AG09319 (cell line): Measurements from ENCODE around the gene FBXL16.

ENCODE experiments used
- DNase-seq: peaks from one replicate; pipeline ENCODE4 v3.0.0-alpha.2; 2010; ENCODE audit warnings: low read depth; ENCODE audit errors: extremely low read depth
- TF ChIP-seq, protein P1 (sequence below): IDR thresholded peaks from 2 replicates; pipeline ENCODE4 v1.5.1; 2011; ENCODE audit warnings: low read depth, mild to moderate bottlenecking, inconsistent platforms, low read length, moderate library complexity

The FBXL16 gene

DNA sequence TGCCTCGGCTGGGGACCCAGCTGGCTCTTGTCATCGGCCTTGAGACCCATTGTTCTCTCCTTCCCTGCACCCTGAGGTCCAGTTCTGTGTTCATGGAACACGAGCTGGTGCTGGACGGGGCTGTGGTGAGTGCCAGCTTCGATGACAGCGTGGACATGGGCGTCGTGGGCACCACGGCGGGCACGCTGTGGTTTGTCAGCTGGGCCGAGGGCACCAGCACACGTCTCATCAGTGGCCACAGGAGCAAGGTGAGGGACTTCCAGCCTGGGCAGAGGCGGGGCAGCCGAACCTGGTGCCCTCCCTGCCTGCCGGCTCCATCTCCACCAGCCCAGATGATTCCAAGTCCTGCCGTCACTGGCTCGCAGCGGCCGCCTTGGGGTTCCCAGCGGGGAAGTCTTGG lies 43.0 kb downstream of the FBXL16 start:
- TF ChIP-seq, protein P1, sequence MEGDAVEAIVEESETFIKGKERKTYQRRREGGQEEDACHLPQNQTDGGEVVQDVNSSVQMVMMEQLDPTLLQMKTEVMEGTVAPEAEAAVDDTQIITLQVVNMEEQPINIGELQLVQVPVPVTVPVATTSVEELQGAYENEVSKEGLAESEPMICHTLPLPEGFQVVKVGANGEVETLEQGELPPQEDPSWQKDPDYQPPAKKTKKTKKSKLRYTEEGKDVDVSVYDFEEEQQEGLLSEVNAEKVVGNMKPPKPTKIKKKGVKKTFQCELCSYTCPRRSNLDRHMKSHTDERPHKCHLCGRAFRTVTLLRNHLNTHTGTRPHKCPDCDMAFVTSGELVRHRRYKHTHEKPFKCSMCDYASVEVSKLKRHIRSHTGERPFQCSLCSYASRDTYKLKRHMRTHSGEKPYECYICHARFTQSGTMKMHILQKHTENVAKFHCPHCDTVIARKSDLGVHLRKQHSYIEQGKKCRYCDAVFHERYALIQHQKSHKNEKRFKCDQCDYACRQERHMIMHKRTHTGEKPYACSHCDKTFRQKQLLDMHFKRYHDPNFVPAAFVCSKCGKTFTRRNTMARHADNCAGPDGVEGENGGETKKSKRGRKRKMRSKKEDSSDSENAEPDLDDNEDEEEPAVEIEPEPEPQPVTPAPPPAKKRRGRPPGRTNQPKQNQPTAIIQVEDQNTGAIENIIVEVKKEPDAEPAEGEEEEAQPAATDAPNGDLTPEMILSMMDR = no peak

DNA sequence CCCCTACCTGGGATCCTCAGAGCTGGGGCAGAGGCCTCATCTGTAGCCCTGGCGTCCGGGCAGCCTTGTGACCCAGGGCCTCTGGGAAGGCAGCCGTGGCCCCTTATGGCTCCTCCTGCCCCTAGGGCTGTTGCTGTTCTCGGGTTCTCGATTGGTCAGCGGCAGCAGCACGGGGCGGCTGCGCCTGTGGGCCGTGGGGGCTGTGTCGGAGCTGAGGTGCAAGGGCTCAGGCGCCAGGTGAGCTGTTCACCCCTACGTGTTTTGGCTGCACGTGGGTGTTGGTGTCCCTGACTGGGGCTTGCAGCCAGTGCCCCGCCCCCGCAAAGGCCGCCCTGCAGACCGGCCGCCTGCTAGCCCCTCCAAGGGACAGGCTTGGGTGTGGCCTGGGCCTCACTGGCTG lies 43.5 kb downstream of the FBXL16 start:
- no peak for DNase-seq

More for the DNA sequence above, 43.0 kb downstream of the FBXL16 start:
- DNase-seq = no peak

DNA sequence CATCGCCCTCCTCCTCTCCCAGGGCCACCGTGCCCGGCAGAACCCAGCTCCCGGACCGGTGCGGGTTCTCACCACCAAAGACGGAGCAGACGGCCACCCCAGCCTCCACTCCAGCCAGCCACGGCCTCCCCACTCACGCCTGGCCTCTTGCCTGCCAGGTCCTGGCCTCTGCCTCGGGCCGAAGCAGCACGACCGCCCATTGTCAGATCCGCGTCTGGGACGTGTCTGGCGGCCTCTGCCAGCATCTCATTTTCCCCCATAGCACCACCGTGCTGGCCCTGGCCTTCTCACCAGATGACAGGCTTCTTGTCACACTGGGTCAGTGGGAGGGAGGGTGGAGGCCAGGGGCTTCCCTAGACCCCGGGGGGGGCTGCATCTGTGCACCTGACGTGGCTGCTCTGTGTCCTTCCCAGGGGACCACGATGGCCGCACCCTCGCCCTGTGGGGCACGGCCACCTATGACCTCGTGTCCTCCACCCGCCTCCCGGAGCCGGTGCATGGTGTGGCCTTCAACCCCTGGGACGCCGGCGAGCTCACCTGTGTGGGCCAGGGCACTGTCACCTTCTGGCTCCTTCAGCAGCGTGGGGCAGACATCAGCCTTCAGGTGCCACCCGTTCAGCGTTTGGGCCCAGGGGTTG lies 44.3 kb downstream of the FBXL16 start:
- TF ChIP-seq, protein P1 = no peak
- DNase-seq = no peak

More for the DNA sequence above, 43.5 kb downstream of the FBXL16 start:
- TF ChIP-seq, protein P1 = no peak

DNA sequence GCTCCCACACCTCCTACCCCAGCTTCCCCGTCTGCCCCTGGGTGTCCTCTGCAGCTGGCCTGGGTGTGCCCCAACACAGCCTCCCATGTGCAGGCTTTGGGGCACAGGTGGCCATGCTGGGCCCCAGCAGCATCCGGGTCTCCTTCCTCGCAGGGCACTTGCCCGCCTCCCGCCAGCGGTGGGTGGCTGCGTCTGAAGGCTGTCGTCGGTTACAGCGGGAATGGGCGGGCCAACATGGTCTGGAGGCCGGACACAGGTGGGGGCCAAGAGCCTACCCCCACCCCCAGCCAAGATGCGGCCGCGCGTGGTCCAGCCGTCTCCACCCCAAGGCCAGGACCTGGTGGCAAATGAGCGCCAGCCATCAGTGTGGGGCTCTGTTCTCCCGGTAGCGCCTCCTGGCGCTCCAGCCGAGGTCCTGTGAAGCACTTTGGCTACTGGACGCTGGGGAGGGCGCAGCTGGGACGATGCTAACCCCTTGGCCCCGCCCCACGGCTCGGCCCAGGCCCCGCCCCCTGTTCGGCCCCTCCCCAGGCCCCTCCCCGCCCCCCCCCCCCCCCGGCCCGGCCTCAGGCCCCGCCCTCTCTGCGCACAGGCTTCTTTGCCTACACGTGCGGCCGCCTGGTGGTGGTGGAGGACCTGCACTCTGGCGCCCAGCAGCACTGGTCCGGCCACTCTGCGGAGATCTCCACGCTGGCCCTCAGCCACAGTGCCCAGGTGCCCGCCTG lies 45.0 kb downstream of the FBXL16 start:
- DNase-seq = peak; percentile 63

DNA sequence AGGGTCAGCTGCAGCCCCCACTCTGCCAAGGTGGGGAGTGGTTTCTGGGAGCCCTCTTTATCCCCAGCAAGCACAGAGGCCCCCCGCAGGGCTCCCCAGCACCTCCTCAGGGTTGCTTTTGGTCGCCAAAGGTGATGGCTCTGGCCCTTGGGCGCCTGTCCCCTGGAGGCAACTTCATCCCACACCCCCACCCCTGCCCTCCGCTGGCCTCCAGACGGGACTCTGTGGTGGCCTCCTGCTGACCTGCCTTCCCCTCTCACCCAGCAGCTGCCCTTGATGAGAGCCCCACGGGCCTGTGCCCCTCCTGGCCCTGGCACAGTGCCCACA lies 45.5 kb downstream of the FBXL16 start:
- no peak for DNase-seq
- TF ChIP-seq, protein P1 = no peak

More for the DNA sequence above, 45.0 kb downstream of the FBXL16 start:
- TF ChIP-seq, protein P1 = peak; percentile 54

DNA sequence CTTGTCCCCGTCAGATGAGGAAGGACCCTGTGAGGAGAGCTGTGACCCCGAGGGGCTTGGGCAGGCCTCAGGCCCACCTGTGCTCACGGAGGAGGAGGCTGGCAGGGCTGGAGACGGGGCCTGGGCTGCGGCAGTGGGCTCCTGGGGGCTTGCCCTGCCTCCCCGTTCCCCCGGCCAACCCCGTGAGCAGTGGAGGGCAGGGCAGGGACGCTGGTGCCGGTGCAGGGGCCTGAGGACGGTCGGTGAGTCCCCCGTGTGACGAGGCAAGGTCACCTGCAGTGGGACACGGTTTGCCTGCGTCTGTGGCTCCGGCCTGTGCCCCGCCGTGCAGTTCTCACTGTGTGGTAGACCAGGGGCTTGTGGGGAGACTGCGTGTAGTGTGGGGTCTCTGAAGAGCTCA lies 46.0 kb downstream of the FBXL16 start:
- DNase-seq = no peak
- TF ChIP-seq, protein P1 = no peak
